Measurements from ENCODE around the gene TRAF5. TPM values are rescaled to one million over a fixed set of nuclear protein-coding genes. Genes with fewer than 3 reads are reported as not detected.

The TRAF5 gene
- total RNA-seq, 2 experiments from 2014 or later = 28.0 to 32.2 TPM

GRCh38 chr1:211336161-211336560 lies 9.5 kb downstream of the TRAF5 start:
- ATAC-seq = no peak

GRCh38 chr1:211336775-211337174 lies 10.1 kb downstream of the TRAF5 start:
- peaks cover 6% of the 10 kb centered on the region for H3K36me3 Mint-ChIP-seq (ENCODE audit: low read depth)
- intact Hi-C loops (cut with DNase I, micrococcal nuclease) = no loop called here
- no peak overlapping the region for H3K4me3 Mint-ChIP-seq
- peak overlapping the region; percentile 90 for H3K27ac Mint-ChIP-seq
- ChIA-PET CTCF (interaction anchor here (0.6 to 2.2 kb wide), 4 partner anchors 10 to 676 kb away, joined by 3 to 13 read pairs (median 7); no protein-coding TSS in a partner anchor), POLR2A (no interaction called here)
- no peaks in the 10 kb centered on the region for H3K9me3 Mint-ChIP-seq (ENCODE audit: low read depth)
- H3K27me3 Mint-ChIP-seq = no peaks in the 10 kb centered on the region
- ATAC-seq (no peak), DNase-seq (no peak)
- H3K4me1 Mint-ChIP-seq = peaks cover 89% of the 10 kb centered on the region

More at GRCh38 chr1:211336161-211336560, 9.5 kb downstream of the TRAF5 start:
- Mint-ChIP-seq H3K4me3 (peak overlapping the region; percentile 45), H3K36me3 (ENCODE audit: low read depth) (peaks cover 6% of the 10 kb centered on the region), H3K27ac (peak overlapping the region; percentile 90), H3K9me3 (ENCODE audit: low read depth) (no peaks in the 10 kb centered on the region), H3K27me3 (no peaks in the 10 kb centered on the region), H3K4me1 (peaks cover 89% of the 10 kb centered on the region)
- intact Hi-C loops (cut with DNase I, micrococcal nuclease) = no loop called here
- ChIA-PET CTCF (interaction anchor here (0.6 to 2.2 kb wide), 5 partner anchors 10 to 677 kb away, joined by 3 to 13 read pairs (median 5); no protein-coding TSS in a partner anchor), POLR2A (no interaction called here)
- DNase-seq = no peak

- POLR2A ChIA-PET = interaction anchor here (0.9 kb wide), 1 partner anchor 20 kb away, joined by 3 read pairs; no protein-coding TSS in a partner anchor
- no peak for DNase-seq
- H3K27ac Mint-ChIP-seq = peak overlapping the region; percentile 90
- H3K4me3 Mint-ChIP-seq = no peak overlapping the region
- CTCF ChIA-PET = interaction anchor here (0.8 to 4.6 kb wide), 6 partner anchors 9 to 1232 kb away, joined by 3 to 30 read pairs (median 12); partner anchors contain the start of gene TRAF5
- peaks cover 7% of the 10 kb centered on the region for H3K36me3 Mint-ChIP-seq (ENCODE audit: low read depth)
- intact Hi-C loops (cut with DNase I, micrococcal nuclease) = no loop called here
- H3K9me3 Mint-ChIP-seq (ENCODE audit: low read depth) = no peaks in the 10 kb centered on the region
- H3K4me1 Mint-ChIP-seq = peaks cover 88% of the 10 kb centered on the region
- no peaks in the 10 kb centered on the region for H3K27me3 Mint-ChIP-seq
- no peak for ATAC-seq
Observed at GRCh38 chr1:211337430-211338223, 11.0 kb downstream of the TRAF5 start.

GRCh38 chr1:211338224-211338620 lies 11.6 kb downstream of the TRAF5 start:
- no peaks in the 10 kb centered on the region for H3K9me3 Mint-ChIP-seq (ENCODE audit: low read depth)
- ChIA-PET POLR2A (interaction anchor here (0.9 kb wide), 1 partner anchor 20 kb away, joined by 3 read pairs; no protein-coding TSS in a partner anchor), CTCF (interaction anchor here (0.6 to 4.6 kb wide), 5 partner anchors 10 to 1232 kb away, joined by 3 to 30 read pairs (median 3); partner anchors contain the start of gene TRAF5)
- H3K27ac Mint-ChIP-seq = no peak overlapping the region
- intact Hi-C loops (cut with DNase I, micrococcal nuclease) = no loop called here
- ATAC-seq (no peak), DNase-seq (no peak)
- H3K27me3 Mint-ChIP-seq = no peaks in the 10 kb centered on the region
- peaks cover 9% of the 10 kb centered on the region for H3K36me3 Mint-ChIP-seq (ENCODE audit: low read depth)
- no peak overlapping the region for H3K4me3 Mint-ChIP-seq
- peaks cover 89% of the 10 kb centered on the region for H3K4me1 Mint-ChIP-seq

GRCh38 chr1:211339631-211340041 lies 13.0 kb downstream of the TRAF5 start:
- Mint-ChIP-seq H3K27ac (peak overlapping the region; percentile 7), H3K9me3 (ENCODE audit: low read depth) (no peaks in the 10 kb centered on the region), H3K36me3 (ENCODE audit: low read depth) (peaks cover 5% of the 10 kb centered on the region), H3K4me3 (no peak overlapping the region), H3K27me3 (no peaks in the 10 kb centered on the region), H3K4me1 (peaks cover 93% of the 10 kb centered on the region)
- intact Hi-C loops (cut with DNase I, micrococcal nuclease) = no loop called here
- ATAC-seq (no peak), DNase-seq (no peak)
- ChIA-PET POLR2A (interaction anchor here (1.4 kb wide), 1 partner anchor 11 kb away, joined by 3 read pairs; no protein-coding TSS in a partner anchor), CTCF (interaction anchor here (1.5 to 4.6 kb wide), 3 partner anchors 12 to 66 kb away, joined by 4 to 30 read pairs (median 16); partner anchors contain the start of gene TRAF5)

- Mint-ChIP-seq H3K36me3 (ENCODE audit: low read depth) (peaks cover 5% of the 10 kb centered on the region), H3K27ac (no peak overlapping the region), H3K4me3 (no peak overlapping the region), H3K4me1 (peaks cover 90% of the 10 kb centered on the region), H3K9me3 (ENCODE audit: low read depth) (no peaks in the 10 kb centered on the region), H3K27me3 (no peaks in the 10 kb centered on the region)
- intact Hi-C loops (cut with DNase I, micrococcal nuclease) = no loop called here
- ChIA-PET CTCF (interaction anchor here (1.5 to 4.6 kb wide), 2 partner anchors 13 to 68 kb away, joined by 4 to 30 read pairs; partner anchors contain the start of gene TRAF5), POLR2A (no interaction called here)
- ATAC-seq (no peak), DNase-seq (no peak)
Observed at GRCh38 chr1:211340622-211341507, 14.2 kb downstream of the TRAF5 start.

GRCh38 chr1:211341999-211342398 lies 15.4 kb downstream of the TRAF5 start:
- peaks cover 89% of the 10 kb centered on the region for H3K4me1 Mint-ChIP-seq
- CTCF ChIA-PET = interaction anchor here (4.6 kb wide), 1 partner anchor 14 kb away, joined by 30 read pairs; the partner anchor contains the start of gene TRAF5
- DNase-seq (no peak), ATAC-seq (no peak)
- H3K4me3 Mint-ChIP-seq = no peak overlapping the region
- no peaks in the 10 kb centered on the region for H3K27me3 Mint-ChIP-seq
- intact Hi-C loops (cut with DNase I, micrococcal nuclease) = no loop called here
- no peak overlapping the region for H3K27ac Mint-ChIP-seq
- H3K36me3 Mint-ChIP-seq (ENCODE audit: low read depth) = peaks cover 5% of the 10 kb centered on the region
- POLR2A ChIA-PET = no interaction called here
- H3K9me3 Mint-ChIP-seq (ENCODE audit: low read depth) = no peaks in the 10 kb centered on the region

- no peak overlapping the region for H3K4me3 Mint-ChIP-seq
- intact Hi-C loops (cut with DNase I, micrococcal nuclease) = no loop called here
- POLR2A ChIA-PET = no interaction called here
- peaks cover 5% of the 10 kb centered on the region for H3K36me3 Mint-ChIP-seq (ENCODE audit: low read depth)
- no peaks in the 10 kb centered on the region for H3K27me3 Mint-ChIP-seq
- peak overlapping the region; percentile 56 for H3K27ac Mint-ChIP-seq
- H3K9me3 Mint-ChIP-seq (ENCODE audit: low read depth) = no peaks in the 10 kb centered on the region
- DNase-seq (no peak), ATAC-seq (peak; percentile 55)
- peaks cover 89% of the 10 kb centered on the region for H3K4me1 Mint-ChIP-seq
- CTCF ChIA-PET = interaction anchor here (0.6 to 1.7 kb wide), 5 partner anchors 9 to 94 kb away, joined by 3 to 9 read pairs (median 4); no protein-coding TSS in a partner anchor
Observed at GRCh38 chr1:211343607-211344006, 17.0 kb downstream of the TRAF5 start.

GRCh38 chr1:211344152-211344618 lies 17.6 kb downstream of the TRAF5 start:
- Mint-ChIP-seq H3K4me1 (peaks cover 85% of the 10 kb centered on the region), H3K36me3 (ENCODE audit: low read depth) (peaks cover 5% of the 10 kb centered on the region), H3K27me3 (no peaks in the 10 kb centered on the region), H3K9me3 (ENCODE audit: low read depth) (no peaks in the 10 kb centered on the region), H3K27ac (no peak overlapping the region), H3K4me3 (no peak overlapping the region)
- intact Hi-C loops (cut with DNase I, micrococcal nuclease) = no loop called here
- POLR2A ChIA-PET = no interaction called here
- peak; percentile 45 for ATAC-seq
- CTCF ChIA-PET = interaction anchor here (0.7 to 1.7 kb wide), 4 partner anchors 9 to 21 kb away, joined by 3 to 9 read pairs (median 6); no protein-coding TSS in a partner anchor
- no peak for DNase-seq

GRCh38 chr1:211345719-211346118 lies 19.1 kb downstream of the TRAF5 start:
- ChIA-PET POLR2A (no interaction called here), CTCF (interaction anchor here (1.3 to 2.6 kb wide), 4 partner anchors 9 to 18 kb away, joined by 5 to 10 read pairs (median 8); no protein-coding TSS in a partner anchor)
- H3K4me1 Mint-ChIP-seq = peaks cover 85% of the 10 kb centered on the region

More at GRCh38 chr1:211345719-211346118, 19.1 kb downstream of the TRAF5 start:
- Mint-ChIP-seq H3K27me3 (no peaks in the 10 kb centered on the region), H3K4me3 (no peak overlapping the region), H3K36me3 (ENCODE audit: low read depth) (peaks cover 8% of the 10 kb centered on the region), H3K27ac (peak overlapping the region; percentile 57), H3K9me3 (ENCODE audit: low read depth) (no peaks in the 10 kb centered on the region)
- no peak for DNase-seq
- intact Hi-C loops (cut with DNase I, micrococcal nuclease) = no loop called here
- ATAC-seq = no peak
